ENCODE results near the gene MITF.
A peak's percentile ranks its signal among the peaks of the same experiment; 100 is the strongest.

The MITF gene

DNA sequence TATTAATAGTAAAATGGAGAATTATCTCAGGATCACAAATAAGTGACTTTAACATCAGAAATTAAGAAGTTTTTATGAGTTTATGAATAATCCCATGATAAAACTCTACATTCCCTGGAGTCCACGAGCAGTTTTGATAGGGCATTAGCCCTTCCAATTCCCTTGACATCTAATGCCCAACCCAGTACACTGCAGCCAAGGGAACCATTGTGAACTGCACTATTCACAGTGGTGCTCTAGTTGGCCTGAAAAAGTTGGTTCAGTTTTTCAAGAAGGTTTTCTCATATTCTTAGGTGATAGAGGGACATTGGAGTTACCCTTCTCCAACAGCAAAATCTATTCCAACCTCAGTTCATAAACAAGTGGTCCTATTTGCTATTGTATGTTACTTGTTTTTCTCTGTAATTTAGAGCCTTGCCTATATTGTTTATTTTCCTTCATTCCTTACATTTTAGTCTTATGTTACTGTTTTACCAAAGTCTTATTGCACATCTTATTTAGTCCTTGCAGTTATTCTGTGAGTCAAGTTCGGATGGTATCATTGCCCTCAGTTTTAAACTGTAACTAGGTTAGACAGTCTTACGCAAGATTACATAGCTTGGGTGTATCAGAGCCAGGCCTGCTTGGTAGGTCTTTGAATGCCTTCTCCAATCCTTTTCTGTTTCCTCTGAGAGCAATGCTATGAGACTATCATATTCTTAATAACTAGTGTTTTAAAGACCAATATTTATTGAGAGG lies 202.3 kb downstream of the MITF start:
- FAIRE-seq = no peak
- no peak for DNase-seq (ENCODE audit: insufficient read length, low spot score)

DNA sequence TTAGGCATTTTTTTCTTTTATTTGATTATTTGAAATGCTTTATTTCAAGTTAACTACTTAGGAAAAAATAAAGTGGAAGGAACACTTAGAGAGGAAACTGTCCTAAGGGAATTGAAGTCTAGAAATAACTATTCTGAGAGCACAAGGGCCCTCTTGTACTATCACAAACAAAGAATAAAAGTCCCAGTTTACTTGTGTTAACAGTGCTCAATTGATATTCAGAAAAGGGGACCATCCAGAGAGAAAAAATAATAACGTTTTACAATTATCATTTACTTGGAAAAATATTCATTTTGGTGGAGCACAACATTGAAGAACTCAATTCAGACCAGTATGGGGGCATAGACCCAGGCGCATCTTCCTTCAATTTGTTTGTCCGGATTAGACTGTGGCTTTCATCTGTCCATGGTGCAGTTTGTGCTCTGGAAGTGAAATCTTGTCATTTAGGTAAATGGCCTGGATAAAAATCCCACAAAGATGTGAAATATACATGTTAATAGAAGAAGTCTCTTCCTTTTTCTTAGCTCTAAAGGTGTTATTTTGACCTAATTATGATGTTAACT lies 205.7 kb downstream of the MITF start:
- no peak for FAIRE-seq
- no peak for DNase-seq (ENCODE audit: insufficient read length, low spot score)

GRCh38 chr3:69948246-69948862 lies 209.1 kb downstream of the MITF start:
- FAIRE-seq = no peak

DNA sequence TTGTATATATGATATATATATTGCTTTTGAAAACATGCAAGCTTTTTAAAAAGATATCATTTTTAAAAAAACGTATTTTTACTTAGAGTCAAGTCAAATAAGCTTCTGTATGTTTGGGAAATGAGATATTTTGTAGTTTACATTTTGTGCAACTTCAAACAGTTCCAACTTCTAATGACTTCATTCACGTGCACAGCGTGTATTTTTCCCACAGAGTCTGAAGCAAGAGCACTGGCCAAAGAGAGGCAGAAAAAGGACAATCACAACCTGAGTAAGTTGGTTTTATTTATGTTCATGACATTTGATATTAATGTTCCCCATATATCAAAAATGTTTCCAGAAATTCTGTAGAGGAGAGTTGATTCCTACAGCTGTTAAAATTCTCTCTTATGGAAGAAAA lies 212.4 kb downstream of the MITF start:
- no peak for FAIRE-seq
- no peak for DNase-seq (ENCODE audit: insufficient read length, low spot score)

More at GRCh38 chr3:69948246-69948862, 209.1 kb downstream of the MITF start:
- peak; percentile 5 for DNase-seq (ENCODE audit: insufficient read length, low spot score)

GRCh38 chr3:69959581-69959980 lies 220.3 kb downstream of the MITF start:
- DNase-seq (ENCODE audit: insufficient read length, low spot score) (no peak), FAIRE-seq (peak; percentile 36)

- DNase-seq (ENCODE audit: insufficient read length, low spot score) (no peak), FAIRE-seq (no peak)
These were observed 222.6 kb downstream of the MITF start for GRCh38 chr3:69961706-69962439.

DNA sequence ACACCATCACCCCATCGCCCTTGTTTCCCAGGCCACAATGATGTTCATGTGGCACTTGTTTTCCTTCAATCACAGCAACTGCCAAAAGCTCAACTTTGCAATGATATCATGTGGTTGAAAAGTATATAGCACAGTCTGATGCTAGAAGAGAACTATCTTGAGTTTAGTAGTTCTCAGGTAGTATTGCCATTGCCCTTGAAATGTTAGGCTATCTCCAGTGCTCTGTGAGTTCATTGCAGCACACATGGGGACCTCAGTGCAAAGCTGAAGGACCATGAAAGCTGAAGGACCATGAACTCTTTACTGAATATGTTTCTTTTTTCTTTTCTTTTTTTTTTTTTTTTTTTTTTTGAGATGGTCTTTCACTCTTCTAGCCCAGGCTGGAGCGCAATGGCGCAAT lies 224.4 kb downstream of the MITF start:
- DNase-seq (ENCODE audit: insufficient read length, low spot score) (no peak), FAIRE-seq (no peak)

DNA sequence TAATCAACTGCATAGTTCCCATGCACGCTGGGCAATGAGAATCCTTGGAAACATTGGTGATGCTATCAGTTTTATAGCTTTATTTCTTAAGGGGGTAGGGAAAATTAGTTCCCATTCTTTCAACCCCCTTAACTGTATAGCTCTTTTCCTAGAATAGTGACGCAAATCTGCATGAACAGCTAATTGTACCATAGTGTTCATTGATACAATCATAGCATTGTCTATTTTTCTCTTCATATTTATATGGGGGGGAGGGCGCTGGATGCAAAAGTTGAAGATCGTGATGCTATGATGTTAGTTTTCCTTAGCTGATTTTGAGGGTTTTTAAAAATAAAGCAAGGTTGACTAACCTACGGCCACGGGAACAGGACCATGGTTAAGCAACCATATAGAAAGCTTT lies 227.9 kb downstream of the MITF start:
- no peak for FAIRE-seq

DNA sequence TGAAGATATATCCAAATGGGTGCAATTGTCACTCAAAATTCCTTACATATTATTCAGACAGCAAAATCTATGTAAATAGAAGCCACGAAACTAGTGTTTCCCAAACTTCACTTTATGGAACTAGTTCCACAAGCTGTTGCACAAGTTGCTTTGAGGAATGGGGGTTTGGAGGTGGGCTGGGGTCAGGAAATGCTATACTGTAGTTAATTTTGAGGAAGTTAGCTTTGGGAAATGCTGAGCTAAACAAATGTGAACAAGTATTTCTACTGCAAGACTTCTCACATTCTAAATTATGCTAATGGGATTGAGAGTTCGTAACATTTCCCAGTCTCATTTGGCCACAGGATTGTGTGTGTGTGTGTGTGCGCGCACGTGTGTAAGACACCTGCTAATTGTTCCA lies 231.6 kb downstream of the MITF start:
- DNase-seq (ENCODE audit: insufficient read length, low spot score) (no peak), FAIRE-seq (no peak)

More for the DNA sequence above, 227.9 kb downstream of the MITF start:
- DNase-seq (ENCODE audit: insufficient read length, low spot score) = no peak

DNA sequence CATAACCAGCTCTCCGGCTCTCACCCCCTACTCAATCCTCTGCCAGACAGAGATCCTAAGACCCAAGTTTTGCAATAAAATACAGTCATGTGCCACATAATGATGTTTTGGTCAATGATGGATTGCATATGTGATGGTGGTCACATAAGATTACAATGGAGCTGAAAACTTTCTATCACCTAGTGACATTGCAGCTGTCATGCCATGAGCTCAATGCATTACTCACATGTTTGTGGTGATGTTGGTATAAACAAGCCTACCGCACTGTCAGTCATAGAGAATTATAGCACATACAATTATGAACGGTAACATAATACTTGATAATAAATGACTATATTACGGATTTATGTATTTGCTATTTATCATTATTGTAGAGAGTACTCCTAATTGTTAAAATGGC lies 233.4 kb downstream of the MITF start:
- no peak for DNase-seq (ENCODE audit: insufficient read length, low spot score)
- FAIRE-seq = no peak

DNA sequence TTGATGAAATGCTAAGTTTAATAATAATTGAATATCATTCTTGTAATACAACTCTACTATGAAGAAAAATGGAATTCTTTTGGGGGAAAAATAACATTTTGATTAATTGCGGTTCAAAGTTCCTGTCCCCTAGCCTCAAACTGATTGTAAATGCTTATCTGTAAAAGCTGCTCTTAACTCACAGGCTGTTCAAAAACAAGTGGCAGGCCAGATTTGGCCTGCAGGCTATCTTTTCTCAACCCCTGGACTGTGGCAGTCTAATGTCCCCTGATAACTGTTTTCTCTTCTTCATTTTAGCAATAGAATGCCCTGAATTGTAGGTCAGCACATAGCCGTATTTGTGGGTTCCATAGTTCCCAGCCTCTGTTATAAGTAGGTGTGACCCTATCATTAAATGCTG lies 236.8 kb downstream of the MITF start:
- FAIRE-seq (no peak), DNase-seq (ENCODE audit: insufficient read length, low spot score) (no peak)

DNA sequence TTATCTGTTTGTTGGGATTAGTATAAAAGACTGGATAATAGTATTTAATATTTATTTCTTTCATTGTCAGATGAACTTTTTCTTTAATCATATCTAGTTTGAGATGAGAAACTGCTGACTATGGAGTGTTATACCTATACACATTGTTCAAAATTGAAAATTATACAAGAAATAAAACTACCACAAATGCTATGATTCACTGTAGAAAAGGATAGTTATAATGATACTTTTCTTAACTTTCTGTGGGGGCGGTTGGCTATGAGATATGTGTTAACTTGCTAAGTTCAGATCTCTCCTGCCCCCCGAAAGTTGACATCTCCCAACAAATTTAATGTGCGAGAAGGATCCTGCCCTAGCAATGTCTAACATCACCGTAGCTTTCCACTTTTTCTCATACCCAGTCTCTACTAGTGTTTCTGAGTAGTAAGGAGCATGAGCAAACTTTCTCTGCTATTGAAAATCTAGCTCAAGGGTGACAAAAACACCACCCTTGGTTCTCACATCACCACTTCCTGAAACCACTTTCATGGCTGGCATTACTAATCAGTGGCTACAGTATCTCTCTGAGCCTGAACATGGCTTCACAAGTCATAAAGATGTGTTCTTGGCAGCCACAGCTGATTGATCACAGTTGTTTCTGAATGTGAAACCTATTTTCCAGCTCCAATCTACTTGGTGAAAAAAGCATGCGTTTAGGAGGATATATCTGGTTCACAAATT lies 244.4 kb downstream of the MITF start:
- no peak for DNase-seq (ENCODE audit: insufficient read length, low spot score)
- FAIRE-seq = no peak

DNA sequence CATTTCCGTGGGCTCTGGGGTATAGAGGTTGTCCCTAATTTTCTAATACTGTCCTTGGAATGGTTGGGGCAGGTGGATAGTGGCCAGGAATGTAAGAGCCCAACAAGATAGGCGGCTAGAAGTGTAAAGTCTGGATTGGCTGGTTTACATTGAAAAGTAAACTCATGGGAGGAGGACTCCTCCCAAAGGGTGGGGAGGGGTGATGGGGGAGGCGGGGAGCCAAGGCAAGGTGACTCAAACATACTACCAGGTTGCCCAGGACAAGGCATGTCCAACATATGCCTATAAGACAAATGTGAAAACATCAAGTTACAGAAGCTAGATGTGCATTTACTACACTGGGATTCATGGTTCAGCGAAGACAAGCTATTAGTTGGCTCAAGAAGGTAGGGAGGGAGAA lies 246.0 kb downstream of the MITF start:
- FAIRE-seq (no peak), DNase-seq (ENCODE audit: insufficient read length, low spot score) (no peak)

- no peak for FAIRE-seq
- no peak for DNase-seq (ENCODE audit: insufficient read length, low spot score)
These were observed 247.2 kb downstream of the MITF start for GRCh38 chr3:69986419-69986818.

DNA sequence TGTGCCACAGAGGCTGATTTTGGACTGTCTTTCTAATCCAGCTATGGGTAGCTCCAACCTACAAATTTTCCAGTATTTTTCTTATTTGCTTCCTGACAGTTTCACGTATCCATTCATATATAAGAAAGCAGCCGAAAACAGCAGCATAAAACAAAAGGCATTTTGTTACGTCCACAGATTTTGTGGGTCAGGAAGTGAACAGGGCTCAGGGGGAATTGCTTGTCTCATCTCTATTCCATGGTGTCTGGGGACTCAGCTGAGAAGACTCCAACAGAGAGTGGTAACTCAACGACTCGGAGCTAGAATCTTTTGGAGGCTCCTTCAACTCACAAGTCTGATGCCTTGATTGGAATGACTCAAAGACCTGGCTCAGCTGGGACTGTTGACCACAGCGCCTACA lies 248.6 kb downstream of the MITF start:
- DNase-seq (ENCODE audit: insufficient read length, low spot score) (no peak), FAIRE-seq (no peak)

DNA sequence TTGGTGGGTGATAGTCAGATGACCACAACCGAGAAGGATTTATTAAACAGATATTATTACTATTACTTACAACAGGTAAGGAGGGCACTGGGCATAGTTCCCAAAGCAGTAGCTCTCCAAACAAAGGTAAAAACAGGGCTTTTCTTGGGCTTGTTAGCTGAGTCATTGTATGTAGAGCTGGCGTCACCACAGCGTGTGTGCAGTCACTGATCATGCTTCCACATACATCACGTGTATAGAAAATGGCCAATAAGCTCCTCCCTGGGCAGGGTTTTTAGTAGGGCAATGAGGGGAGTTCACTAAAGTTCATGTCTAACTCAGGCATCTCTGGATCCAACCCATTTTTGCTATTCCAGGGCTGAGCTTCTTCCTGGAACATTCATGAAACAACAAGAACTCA lies 254.5 kb downstream of the MITF start:
- FAIRE-seq = no peak

GRCh38 chr3:69994919-69995318 lies 255.7 kb downstream of the MITF start:
- no peak for DNase-seq (ENCODE audit: insufficient read length, low spot score)
- no peak for FAIRE-seq

More for the DNA sequence above, 254.5 kb downstream of the MITF start:
- no peak for DNase-seq (ENCODE audit: insufficient read length, low spot score)

DNA sequence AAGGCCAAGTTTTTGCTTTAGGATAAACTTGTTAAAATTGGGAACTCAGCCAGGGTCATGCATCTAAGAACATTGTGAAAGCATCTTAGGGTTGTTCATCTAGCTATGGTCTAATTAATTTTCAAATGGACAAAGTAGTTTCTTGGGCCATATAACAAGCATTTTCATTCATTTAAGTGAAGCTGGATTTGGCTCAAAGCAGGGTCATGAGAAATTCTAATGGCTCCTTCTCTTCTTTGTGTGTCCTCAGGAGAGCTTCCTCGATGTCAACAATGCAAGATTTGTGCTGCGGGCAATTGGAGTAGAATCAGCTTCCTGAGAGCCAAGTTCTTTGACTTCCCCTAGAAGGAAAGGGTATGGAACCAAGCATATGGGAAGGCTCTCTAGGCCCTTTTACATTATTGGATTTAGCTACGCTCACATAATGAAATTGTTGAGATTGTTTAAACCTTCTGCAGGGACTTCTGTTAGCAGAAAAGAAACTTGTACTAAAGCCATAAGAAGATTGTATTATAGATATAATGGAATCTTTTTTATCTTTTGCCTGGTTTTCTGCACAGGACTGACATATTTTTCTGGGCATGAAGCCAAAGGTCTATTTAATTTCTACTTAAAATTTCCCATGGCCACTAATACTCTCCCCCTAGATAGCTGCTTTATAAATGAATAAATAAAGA lies 258.5 kb downstream of the MITF start:
- FAIRE-seq (no peak), DNase-seq (ENCODE audit: insufficient read length, low spot score) (no peak)

DNA sequence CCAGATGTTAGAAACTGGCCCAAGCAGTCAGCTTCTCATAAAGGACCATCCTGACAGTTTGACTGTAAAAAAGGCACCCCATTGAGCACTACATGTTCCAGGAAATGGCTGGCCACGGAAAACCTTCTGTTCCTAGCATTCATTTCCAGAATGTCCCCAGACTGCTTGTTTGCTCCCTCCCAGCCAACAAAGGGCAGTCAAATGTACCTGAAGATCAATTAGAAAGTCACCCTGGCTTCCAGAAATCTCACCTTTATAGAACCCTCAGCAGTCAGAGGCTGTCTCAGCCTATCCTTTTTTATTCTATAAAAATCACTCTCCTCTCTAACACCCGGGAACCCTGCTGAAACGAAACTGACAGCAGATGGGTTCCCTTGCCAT lies 259.5 kb downstream of the MITF start:
- DNase-seq (ENCODE audit: insufficient read length, low spot score) = no peak
- FAIRE-seq = no peak

All from HTR-8/SVneo (cell line).